Measurements from ENCODE around the gene CFAP73.
"Not testable (repeated sequence)": the region's sequence is repeated elsewhere in the genome, so short reads cannot be mapped to it uniquely, and the experiment has no call there.

The CFAP73 gene

DNA sequence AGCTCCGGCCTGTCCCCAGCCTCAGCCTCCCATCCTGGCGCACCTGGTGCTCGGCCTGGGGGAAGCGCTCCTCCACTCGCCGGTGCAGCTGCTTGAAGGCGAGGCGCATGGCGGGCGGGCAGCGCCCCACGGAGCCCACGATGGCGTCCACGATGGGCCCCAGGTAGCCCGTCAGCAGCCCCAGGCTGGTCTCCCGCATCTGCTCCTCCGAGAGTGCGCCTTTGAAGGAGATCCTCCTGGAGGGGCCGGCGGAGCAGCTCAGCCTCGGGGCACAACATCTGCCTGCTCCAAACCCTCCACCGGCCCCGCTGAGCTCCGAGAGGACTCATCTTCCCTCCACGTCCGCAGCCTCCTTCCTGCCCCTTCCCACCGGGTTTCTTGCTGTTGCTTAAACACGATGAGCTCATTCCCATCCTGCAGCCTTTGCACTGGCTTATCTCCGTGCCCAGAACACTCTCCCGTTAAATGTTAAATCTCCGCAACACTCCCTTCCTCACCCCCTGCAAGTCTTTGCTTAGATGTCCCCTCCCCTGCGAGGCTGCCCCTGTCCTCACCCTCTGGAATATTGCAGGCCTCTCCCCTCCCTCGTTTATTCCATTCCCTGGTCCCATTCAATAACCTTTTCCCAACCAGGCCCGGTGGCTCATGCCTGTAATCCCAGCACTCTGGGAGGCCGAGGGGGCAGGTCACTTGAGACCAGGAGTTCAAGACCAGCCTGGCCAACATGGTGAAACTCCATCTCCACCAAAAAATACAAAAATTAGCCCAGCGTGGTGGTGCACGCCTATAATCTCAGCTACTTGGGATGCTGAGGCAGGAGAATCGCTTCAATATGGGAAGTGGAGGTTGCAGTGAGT is 37.3 kb upstream of the CFAP73 start:
- DNase-seq (ENCODE audit: low read depth) = no peak
- TF ChIP-seq CTCF (IDR thresholded peaks at IDR 0.05; ENCODE audit: low read depth, low read length, missing control alignments) = no peak
- H3K4me3 ChIP-seq (ENCODE audit: low read depth, low read length) = no peak overlapping the region

- TF ChIP-seq CTCF (IDR thresholded peaks at IDR 0.05; ENCODE audit: low read depth, low read length, missing control alignments) = no peak
These were observed 36.1 kb upstream of the CFAP73 start for GRCh38 chr12:113113397-113113796.

DNA sequence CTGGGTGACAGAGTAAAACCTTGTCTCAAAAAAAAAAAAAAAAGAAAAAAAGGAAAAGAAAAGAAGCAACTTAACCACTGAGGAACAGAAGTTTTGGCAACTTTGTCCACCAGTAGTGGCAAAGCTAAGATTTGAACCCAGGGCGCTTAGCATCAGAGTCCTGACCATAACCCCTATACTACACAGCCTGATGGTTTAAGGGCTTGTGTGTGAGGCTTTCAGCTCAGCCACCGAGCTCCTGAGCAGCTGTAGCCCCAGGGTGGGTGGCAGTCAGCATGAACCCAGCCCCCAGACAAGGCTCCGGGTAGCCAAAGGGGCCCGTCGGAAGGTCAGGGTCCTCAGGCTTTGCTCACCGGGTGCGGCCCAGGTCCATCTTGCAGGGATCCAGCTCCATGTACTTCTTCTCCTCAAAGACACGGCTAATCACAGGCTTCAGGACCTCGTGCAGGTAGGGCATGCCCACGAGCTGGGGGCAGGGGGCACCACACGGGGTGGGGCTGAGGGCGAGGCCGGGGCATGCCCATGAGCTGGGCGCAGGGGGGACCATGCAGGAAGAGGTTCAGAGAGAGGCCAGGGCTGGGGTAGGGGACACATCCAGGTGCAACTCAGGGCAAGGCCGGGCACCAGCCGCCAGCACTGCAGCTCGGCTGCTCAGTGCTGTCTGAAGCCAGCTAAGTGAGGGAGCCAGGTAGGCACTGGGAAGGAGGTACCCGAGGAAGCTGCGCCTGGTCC is 34.9 kb upstream of the CFAP73 start:
- no peak for TF ChIP-seq CTCF (IDR thresholded peaks at IDR 0.05; ENCODE audit: low read depth, low read length, missing control alignments)
- no peak overlapping the region for H3K4me3 ChIP-seq (ENCODE audit: low read depth, low read length)
- DNase-seq (ENCODE audit: low read depth) = no peak

More at GRCh38 chr12:113113397-113113796, 36.1 kb upstream of the CFAP73 start:
- no peak overlapping the region for H3K4me3 ChIP-seq (ENCODE audit: low read depth, low read length)
- DNase-seq (ENCODE audit: low read depth) = no peak

DNA sequence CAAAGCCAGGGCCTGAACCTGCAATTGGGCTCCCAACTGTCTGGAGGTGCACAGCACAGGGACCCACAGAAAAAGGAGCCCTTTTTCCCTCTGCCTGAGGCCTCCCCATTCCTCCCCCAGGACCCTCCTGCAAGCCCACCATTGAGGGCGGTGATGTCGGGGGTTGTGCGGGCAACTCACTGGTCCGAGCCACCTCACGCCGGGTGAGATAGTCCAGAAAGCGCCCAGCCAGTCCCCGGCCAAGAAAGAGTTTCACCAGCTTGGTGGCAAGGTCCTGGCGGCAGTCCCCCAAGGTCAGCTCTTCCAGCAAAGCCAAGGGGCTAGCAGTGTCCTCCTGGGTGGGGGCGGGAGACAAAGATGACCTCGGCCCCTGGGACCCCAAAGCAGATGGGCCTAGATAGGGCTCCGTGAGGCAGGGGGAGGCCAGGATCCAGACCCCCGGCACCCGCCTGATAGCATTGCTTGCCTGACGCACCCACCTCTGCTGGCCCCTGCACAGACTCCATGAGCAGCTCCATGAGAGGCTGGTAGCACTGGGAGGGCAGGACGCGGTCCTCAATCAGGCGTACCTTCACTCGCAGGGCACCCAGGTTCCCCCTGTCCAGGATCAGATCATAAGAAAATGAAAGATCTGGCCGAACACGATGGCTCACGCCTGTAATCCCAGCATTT is 33.9 kb upstream of the CFAP73 start:
- TF ChIP-seq CTCF (IDR thresholded peaks at IDR 0.05; ENCODE audit: low read depth, low read length, missing control alignments) = no peak
- H3K4me3 ChIP-seq (ENCODE audit: low read depth, low read length) = no peak overlapping the region
- no peak for DNase-seq (ENCODE audit: low read depth)

- no peak for DNase-seq (ENCODE audit: low read depth)
- TF ChIP-seq CTCF (IDR thresholded peaks at IDR 0.05; ENCODE audit: low read depth, low read length, missing control alignments) = no peak
- no peak overlapping the region for H3K4me3 ChIP-seq (ENCODE audit: low read depth, low read length)
These were observed 32.6 kb upstream of the CFAP73 start for GRCh38 chr12:113116875-113117274.

- not testable (repeated sequence) for H3K4me3 ChIP-seq (ENCODE audit: low read depth, low read length); DNase-seq (ENCODE audit: low read depth)
These were observed 31.8 kb upstream of the CFAP73 start for GRCh38 chr12:113117684-113118083.

DNA sequence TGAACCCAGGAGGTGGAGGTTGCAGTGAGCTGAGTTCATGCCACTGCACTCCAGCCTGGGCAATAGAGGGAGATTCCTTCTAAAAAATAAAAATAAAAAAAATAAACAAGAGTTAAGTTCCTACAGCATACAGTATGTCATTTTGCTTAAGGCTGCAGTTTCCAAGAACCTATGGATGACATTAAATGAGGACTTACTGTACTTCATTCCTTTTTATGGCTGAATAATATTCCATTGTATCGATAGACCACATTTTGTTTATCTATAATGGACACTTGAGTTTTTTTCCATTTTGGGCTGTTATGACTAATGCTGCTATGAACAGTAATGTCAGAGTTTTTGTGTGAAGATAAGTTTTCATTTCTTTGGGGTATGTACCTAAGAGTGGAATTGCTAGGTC is 31.4 kb upstream of the CFAP73 start:
- no peak for DNase-seq (ENCODE audit: low read depth)
- no peak for TF ChIP-seq CTCF (IDR thresholded peaks at IDR 0.05; ENCODE audit: low read depth, low read length, missing control alignments)
- no peak overlapping the region for H3K4me3 ChIP-seq (ENCODE audit: low read depth, low read length)
